ENCODE results near the gene SMOC2.

SMOC2 gene

DNA sequence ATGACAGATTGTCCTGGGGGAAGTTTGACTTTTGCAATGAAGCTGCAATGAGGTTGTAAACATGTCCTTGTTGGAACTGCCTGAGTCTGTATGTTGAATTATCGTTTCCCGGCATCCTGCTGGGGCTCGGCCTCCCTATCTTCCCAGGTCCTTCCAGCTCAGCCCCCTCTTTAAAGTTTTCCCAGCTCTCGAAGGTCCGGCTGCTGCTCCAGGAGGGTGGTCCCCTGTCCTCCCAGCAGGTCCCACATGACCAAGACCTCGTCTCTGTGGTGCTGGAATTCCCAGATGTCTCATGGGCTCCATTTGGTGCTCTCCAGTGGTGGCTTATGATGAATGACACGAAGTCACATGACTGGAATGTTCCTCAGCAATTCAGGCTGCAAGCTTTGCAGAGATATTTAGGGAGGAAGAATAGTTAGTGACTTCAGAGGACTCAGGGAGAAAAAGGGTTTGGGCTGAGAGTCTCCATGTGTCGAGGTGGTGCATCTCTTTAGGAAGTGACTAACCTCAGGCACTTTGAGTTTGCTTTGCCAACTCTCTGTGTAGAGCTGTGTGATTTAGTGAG is 21.4 kb downstream of the SMOC2 start:
- TF ChIP-seq, protein P1, sequence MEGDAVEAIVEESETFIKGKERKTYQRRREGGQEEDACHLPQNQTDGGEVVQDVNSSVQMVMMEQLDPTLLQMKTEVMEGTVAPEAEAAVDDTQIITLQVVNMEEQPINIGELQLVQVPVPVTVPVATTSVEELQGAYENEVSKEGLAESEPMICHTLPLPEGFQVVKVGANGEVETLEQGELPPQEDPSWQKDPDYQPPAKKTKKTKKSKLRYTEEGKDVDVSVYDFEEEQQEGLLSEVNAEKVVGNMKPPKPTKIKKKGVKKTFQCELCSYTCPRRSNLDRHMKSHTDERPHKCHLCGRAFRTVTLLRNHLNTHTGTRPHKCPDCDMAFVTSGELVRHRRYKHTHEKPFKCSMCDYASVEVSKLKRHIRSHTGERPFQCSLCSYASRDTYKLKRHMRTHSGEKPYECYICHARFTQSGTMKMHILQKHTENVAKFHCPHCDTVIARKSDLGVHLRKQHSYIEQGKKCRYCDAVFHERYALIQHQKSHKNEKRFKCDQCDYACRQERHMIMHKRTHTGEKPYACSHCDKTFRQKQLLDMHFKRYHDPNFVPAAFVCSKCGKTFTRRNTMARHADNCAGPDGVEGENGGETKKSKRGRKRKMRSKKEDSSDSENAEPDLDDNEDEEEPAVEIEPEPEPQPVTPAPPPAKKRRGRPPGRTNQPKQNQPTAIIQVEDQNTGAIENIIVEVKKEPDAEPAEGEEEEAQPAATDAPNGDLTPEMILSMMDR (IDR thresholded peaks at IDR 0.05; ENCODE audit: low read depth, low read length): no peak
- Histone ChIP-seq H3K4me3 (ENCODE audit: low read length) (no peak overlapping the region), H3K9me3 (ENCODE audit: insufficient read depth, low read length) (no peaks in the 10 kb centered on the region), H3K27ac (ENCODE audit: low read length) (no peak overlapping the region), H3K4me1 (ENCODE audit: low read length) (no peaks in the 10 kb centered on the region), H3K27me3 (ENCODE audit: low read depth, low read length) (no peaks in the 10 kb centered on the region), H3K9ac (ENCODE audit: low read length) (no peak overlapping the region), H3K36me3 (replicated peaks; ENCODE audit: low read depth, low read length) (no peaks in the 10 kb centered on the region), H3K79me2 (ENCODE audit: low read length) (no peaks in the 10 kb centered on the region), H2AFZ (ENCODE audit: low read depth, low read length) (no peak overlapping the region), H4K20me1 (ENCODE audit: insufficient read depth, low read length) (no peaks in the 10 kb centered on the region), H3K4me2 (ENCODE audit: low read length) (no peak overlapping the region)

DNA sequence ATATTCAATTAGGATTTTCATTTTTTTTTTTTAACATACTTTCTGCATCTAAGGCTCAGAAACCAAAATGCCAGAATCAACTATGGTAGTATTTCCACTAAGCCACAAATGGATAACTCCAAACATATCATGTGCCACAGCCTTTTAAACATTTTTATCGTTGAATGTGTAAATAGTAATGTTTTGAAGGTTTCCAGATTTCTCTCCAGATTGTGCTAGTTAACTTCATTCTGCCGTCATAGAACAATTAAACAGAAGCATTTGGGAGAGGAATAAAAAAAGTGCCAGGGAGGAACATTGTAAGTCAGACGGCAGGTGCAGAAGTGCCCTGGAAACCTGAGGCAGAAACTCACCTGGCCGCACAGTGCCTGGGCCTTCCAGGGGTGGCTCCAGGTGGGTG is 23.6 kb downstream of the SMOC2 start:
- no peak overlapping the region for H3K4me3 ChIP-seq (ENCODE audit: low read length)
- H3K4me1 ChIP-seq (ENCODE audit: low read length): no peaks in the 10 kb centered on the region
- no peak overlapping the region for H3K4me2 ChIP-seq (ENCODE audit: low read length)
- TF ChIP-seq EZH2phosphoT487 (IDR thresholded peaks at IDR 0.05; ENCODE audit: low read depth): no peak
- TF ChIP-seq, protein P1 (IDR thresholded peaks at IDR 0.05; ENCODE audit: low read depth, low read length): no peak
- H4K20me1 ChIP-seq (ENCODE audit: insufficient read depth, low read length): no peaks in the 10 kb centered on the region
- H3K79me2 ChIP-seq (ENCODE audit: low read length): no peaks in the 10 kb centered on the region
- H3K27ac ChIP-seq (ENCODE audit: low read length): no peak overlapping the region
- no peaks in the 10 kb centered on the region for H3K9me3 ChIP-seq (ENCODE audit: insufficient read depth, low read length)
- no peak overlapping the region for H3K9ac ChIP-seq (ENCODE audit: low read length)
- H2AFZ ChIP-seq (ENCODE audit: low read depth, low read length): no peak overlapping the region
- no peaks in the 10 kb centered on the region for H3K36me3 ChIP-seq (replicated peaks; ENCODE audit: low read depth, low read length)
- H3K27me3 ChIP-seq (ENCODE audit: low read depth, low read length): no peaks in the 10 kb centered on the region

DNA sequence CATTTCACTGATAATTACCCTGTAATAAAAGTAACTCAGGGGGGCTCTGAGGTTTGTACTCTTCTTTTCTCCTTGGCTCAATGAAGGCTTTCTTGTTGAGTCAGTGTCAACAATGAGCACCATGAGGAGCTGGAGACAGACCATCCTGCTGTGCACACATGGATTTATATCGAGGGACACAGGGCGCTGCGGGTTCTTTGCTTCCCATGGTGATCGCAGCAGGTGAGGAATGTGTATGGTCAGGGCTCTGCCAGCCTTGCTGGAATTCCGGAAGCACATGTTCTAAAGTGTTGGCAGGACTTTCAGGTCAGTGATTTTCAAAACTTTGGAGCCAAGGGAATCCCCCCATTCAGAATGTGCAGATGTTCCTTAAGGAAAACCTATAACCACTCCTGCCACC is 27.1 kb downstream of the SMOC2 start:
- Histone ChIP-seq H3K79me2 (ENCODE audit: low read length) (no peaks in the 10 kb centered on the region), H3K9ac (ENCODE audit: low read length) (no peak overlapping the region), H3K27ac (ENCODE audit: low read length) (no peak overlapping the region), H3K4me1 (ENCODE audit: low read length) (no peaks in the 10 kb centered on the region), H3K9me3 (ENCODE audit: insufficient read depth, low read length) (no peaks in the 10 kb centered on the region), H3K36me3 (replicated peaks; ENCODE audit: low read depth, low read length) (no peaks in the 10 kb centered on the region), H3K27me3 (ENCODE audit: low read depth, low read length) (no peaks in the 10 kb centered on the region), H3K4me2 (ENCODE audit: low read length) (no peak overlapping the region), H4K20me1 (ENCODE audit: insufficient read depth, low read length) (no peaks in the 10 kb centered on the region), H2AFZ (ENCODE audit: low read depth, low read length) (no peak overlapping the region), H3K4me3 (ENCODE audit: low read length) (no peak overlapping the region)
- no peak for TF ChIP-seq EZH2phosphoT487 (IDR thresholded peaks at IDR 0.05; ENCODE audit: low read depth)
- TF ChIP-seq, protein P1 (IDR thresholded peaks at IDR 0.05; ENCODE audit: low read depth, low read length): no peak

DNA sequence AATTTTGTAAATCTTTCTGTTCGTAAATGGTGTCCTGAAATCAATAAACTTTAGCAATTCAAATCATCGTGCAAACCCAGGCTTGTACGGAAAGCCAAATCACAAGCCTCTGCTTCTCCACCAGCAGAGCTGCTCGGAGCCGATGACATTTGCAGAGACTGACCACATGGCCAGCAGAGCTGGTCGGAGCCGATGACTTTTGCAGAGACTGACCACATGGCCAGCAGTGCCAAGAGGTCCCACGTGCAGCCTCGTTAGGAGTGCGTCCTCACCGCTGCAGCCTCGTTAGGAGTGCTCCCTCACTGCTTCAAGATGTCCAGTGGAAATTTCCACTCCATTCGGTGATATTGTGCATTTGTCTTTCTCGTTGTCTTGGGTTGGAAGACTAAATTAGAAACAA is 28.5 kb downstream of the SMOC2 start:
- H3K79me2 ChIP-seq (ENCODE audit: low read length): no peaks in the 10 kb centered on the region
- H3K27me3 ChIP-seq (ENCODE audit: low read depth, low read length): no peaks in the 10 kb centered on the region
- H3K9ac ChIP-seq (ENCODE audit: low read length): no peak overlapping the region
- H3K36me3 ChIP-seq (replicated peaks; ENCODE audit: low read depth, low read length): no peaks in the 10 kb centered on the region
- TF ChIP-seq, protein P1 (IDR thresholded peaks at IDR 0.05; ENCODE audit: low read depth, low read length): no peak
- no peak for TF ChIP-seq EZH2phosphoT487 (IDR thresholded peaks at IDR 0.05; ENCODE audit: low read depth)
- H2AFZ ChIP-seq (ENCODE audit: low read depth, low read length): no peak overlapping the region
- no peaks in the 10 kb centered on the region for H3K9me3 ChIP-seq (ENCODE audit: insufficient read depth, low read length)
- H3K4me3 ChIP-seq (ENCODE audit: low read length): no peak overlapping the region
- H3K4me1 ChIP-seq (ENCODE audit: low read length): no peaks in the 10 kb centered on the region
- H3K27ac ChIP-seq (ENCODE audit: low read length): no peak overlapping the region
- no peak overlapping the region for H3K4me2 ChIP-seq (ENCODE audit: low read length)
- H4K20me1 ChIP-seq (ENCODE audit: insufficient read depth, low read length): no peaks in the 10 kb centered on the region

All from OCI-LY3 (cell line).